ENCODE measurements around the gene MXI1.

DNA sequence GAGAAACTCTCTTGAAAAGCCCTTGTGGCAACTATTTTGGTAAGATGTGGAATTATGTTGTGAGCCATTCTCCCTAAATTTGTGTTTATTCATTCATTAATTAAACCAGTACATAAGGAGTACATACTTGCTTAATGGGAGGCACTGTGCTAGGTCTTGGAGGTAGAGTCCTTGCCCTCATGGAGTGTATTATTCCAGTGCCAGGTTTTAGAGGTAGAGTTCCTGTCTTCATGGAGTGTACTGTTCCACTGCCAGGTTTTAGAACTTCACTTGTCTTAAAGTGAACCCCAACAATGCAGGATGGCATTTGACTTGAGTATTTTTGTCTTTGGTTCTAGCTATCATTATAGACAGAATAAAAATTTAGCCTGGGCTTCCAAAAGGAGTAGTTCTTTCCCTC, 8.8 kb downstream of the MXI1 start:
- TF ChIP-seq, protein P1, sequence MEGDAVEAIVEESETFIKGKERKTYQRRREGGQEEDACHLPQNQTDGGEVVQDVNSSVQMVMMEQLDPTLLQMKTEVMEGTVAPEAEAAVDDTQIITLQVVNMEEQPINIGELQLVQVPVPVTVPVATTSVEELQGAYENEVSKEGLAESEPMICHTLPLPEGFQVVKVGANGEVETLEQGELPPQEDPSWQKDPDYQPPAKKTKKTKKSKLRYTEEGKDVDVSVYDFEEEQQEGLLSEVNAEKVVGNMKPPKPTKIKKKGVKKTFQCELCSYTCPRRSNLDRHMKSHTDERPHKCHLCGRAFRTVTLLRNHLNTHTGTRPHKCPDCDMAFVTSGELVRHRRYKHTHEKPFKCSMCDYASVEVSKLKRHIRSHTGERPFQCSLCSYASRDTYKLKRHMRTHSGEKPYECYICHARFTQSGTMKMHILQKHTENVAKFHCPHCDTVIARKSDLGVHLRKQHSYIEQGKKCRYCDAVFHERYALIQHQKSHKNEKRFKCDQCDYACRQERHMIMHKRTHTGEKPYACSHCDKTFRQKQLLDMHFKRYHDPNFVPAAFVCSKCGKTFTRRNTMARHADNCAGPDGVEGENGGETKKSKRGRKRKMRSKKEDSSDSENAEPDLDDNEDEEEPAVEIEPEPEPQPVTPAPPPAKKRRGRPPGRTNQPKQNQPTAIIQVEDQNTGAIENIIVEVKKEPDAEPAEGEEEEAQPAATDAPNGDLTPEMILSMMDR (IDR thresholded peaks at IDR 0.05): no peak
- TF ChIP-seq, protein P2, sequence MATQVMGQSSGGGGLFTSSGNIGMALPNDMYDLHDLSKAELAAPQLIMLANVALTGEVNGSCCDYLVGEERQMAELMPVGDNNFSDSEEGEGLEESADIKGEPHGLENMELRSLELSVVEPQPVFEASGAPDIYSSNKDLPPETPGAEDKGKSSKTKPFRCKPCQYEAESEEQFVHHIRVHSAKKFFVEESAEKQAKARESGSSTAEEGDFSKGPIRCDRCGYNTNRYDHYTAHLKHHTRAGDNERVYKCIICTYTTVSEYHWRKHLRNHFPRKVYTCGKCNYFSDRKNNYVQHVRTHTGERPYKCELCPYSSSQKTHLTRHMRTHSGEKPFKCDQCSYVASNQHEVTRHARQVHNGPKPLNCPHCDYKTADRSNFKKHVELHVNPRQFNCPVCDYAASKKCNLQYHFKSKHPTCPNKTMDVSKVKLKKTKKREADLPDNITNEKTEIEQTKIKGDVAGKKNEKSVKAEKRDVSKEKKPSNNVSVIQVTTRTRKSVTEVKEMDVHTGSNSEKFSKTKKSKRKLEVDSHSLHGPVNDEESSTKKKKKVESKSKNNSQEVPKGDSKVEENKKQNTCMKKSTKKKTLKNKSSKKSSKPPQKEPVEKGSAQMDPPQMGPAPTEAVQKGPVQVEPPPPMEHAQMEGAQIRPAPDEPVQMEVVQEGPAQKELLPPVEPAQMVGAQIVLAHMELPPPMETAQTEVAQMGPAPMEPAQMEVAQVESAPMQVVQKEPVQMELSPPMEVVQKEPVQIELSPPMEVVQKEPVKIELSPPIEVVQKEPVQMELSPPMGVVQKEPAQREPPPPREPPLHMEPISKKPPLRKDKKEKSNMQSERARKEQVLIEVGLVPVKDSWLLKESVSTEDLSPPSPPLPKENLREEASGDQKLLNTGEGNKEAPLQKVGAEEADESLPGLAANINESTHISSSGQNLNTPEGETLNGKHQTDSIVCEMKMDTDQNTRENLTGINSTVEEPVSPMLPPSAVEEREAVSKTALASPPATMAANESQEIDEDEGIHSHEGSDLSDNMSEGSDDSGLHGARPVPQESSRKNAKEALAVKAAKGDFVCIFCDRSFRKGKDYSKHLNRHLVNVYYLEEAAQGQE (IDR thresholded peaks at IDR 0.05; ENCODE audit: insufficient read depth in 1 of 2, low read depth in 2 of 2, low read length in 1 of 2): no peak
- TF ChIP-seq POLR2AphosphoS5 (IDR thresholded peaks at IDR 0.05; ENCODE audit: low read depth, low read length): no peak
- no peak for TF ChIP-seq TCF7L2 (IDR thresholded peaks at IDR 0.05; ENCODE audit: low read depth, low read length)
